HepG2 (cell line): ENCODE measurements around the gene RASA4. TPM values are rescaled to one million over a fixed set of nuclear protein-coding genes. Genes with fewer than 3 reads are reported as not detected.
"Not testable (repeated sequence)": the region's sequence is repeated elsewhere in the genome, so short reads cannot be mapped to it uniquely, and the experiment has no call there.

Experiments used
- ATAC-seq: fragments of 200-7000 bp; cut with Tn5 transposase; 3 replicates; pipeline ENCODE4 v1.9.1; 2020; ENCODE audit warnings: mild to moderate bottlenecking, moderate library complexity
- BruUV-seq: library from RNA; stranded (reverse); fragments of 400-500 nt; replicated peaks from 2 replicates; lab custom pipeline; 2021; lab: Mats Ljungman, UMichigan
- CTCF ChIA-PET: fragments of 300-600 bp; formaldehyde crosslinking; extraction: SDS; loops from one replicate; lab custom pipeline; 2021; ENCODE audit warnings: low total read pairs, inconsistent platforms, low intra/inter-chr PET ratio; lab: Yijun Ruan, JAX
- POLR2A ChIA-PET: fragments of 350-600 bp; sonication (Branson Sonifier 250); formaldehyde crosslinking; loops from one replicate; lab custom pipeline; 2020; ENCODE audit warnings: antibody characterized with exemption, inconsistent platforms; lab: Yijun Ruan, JAX
- DNase-seq: peaks from one replicate; pipeline ENCODE4 v3.0.0-alpha.2; 2015; ENCODE audit warnings: low spot score
- FAIRE-seq: peaks from 3 replicates; lab custom pipeline; 2011; peaks lifted over from hg19 to GRCh38; lab: Jason Lieb, UNC
- H2AFZ ChIP-seq: one replicate; pipeline ENCODE4 v1.6.1; 2011; ENCODE audit warnings: low read length, inconsistent platforms
- H3K27ac ChIP-seq: fragments of 300-600 bp; 3 replicates; pipeline ENCODE4 v1.8.0; 2011; ENCODE audit warnings: mixed run types, mild to moderate bottlenecking, mixed read lengths, low read length, inconsistent platforms; ENCODE audit not compliant: insufficient read depth; ENCODE audit errors: extremely low read length
- H3K27me3 ChIP-seq, 2 experiments: fragments of 200-600 bp in 1 of 2; 2 replicates in 1 of 2; 3 replicates in 1 of 2; pipeline versions ENCODE4 v1.6.0 to v1.8.0; 2011; ENCODE audit warnings: low read length in 2 of 2, mild to moderate bottlenecking in 2 of 2, moderate library complexity in 2 of 2, inconsistent platforms in 1 of 2; ENCODE audit not compliant: insufficient read depth in 2 of 2, control insufficient read depth in 1 of 2
- H3K36me3 ChIP-seq, 2 experiments: fragments of 200-600 bp in 1 of 2; replicated peaks in 1 of 2; 2 replicates in 1 of 2; 3 replicates in 1 of 2; pipeline versions ENCODE4 v1.5.1 to v1.8.0; 2011; ENCODE audit warnings: low read length in 2 of 2, inconsistent platforms in 1 of 2; ENCODE audit not compliant: insufficient read depth in 2 of 2, control insufficient read depth in 1 of 2
- H3K4me1 ChIP-seq: 2 replicates; pipeline ENCODE4 v1.5.1; 2012; ENCODE audit warnings: low read length, inconsistent platforms; ENCODE audit not compliant: insufficient read depth
- H3K4me2 ChIP-seq: 2 replicates; pipeline ENCODE4 v1.6.0; 2011; ENCODE audit warnings: low read depth, low read length, inconsistent platforms
- H3K4me3 ChIP-seq, 3 experiments: fragments of 200-600 bp in 1 of 3; sonication (generic), shearing (Covaris generic) in 1 of 3; replicated peaks in 1 of 3; 2 replicates each; pipeline ENCODE4 v1.5.1; 2011 to 2016; ENCODE audit warnings: low read length in 3 of 3, inconsistent platforms in 2 of 3, low read depth in 2 of 3, mild to moderate bottlenecking in 2 of 3, control low read depth in 1 of 3, mixed read lengths in 1 of 3; ENCODE audit not compliant: insufficient read depth in 1 of 3
- H3K79me2 ChIP-seq: one replicate; pipeline ENCODE4 v1.6.1; 2011; ENCODE audit warnings: low read length, inconsistent platforms; ENCODE audit not compliant: insufficient read depth
- H3K9ac ChIP-seq: 2 replicates; pipeline ENCODE4 v1.6.0; 2011; ENCODE audit warnings: mild to moderate bottlenecking, low read depth, low read length, inconsistent platforms; ENCODE audit not compliant: insufficient read depth
- H3K9me3 ChIP-seq: 2 replicates; pipeline ENCODE4 v1.5.1; 2012; ENCODE audit warnings: mild to moderate bottlenecking, low read length
- H4K20me1 ChIP-seq: 2 replicates; pipeline ENCODE4 v1.6.0; 2011; ENCODE audit warnings: inconsistent platforms, mild to moderate bottlenecking, low read length, moderate library complexity; ENCODE audit not compliant: insufficient read depth
- WGBS: methylation state at CpG from one replicate; pipeline ENCODE4 v1.1.6; 2017; ENCODE audit warnings: low lambda C conversion rate; 5-methylcytosine and 5-hydroxymethylcytosine counted together
- in situ Hi-C: cut with HindIII; loops from 2 replicates; pipeline ENCODE4 v1.10.0; 2017; ENCODE audit warnings: low pct_unique_long_range_greater_than_20kb; ENCODE audit not compliant: extremely low pct_ligation_motif_present
- intact Hi-C: fragments of 100-400 bp; cut with micrococcal nuclease; formaldehyde crosslinking; loops from one replicate; pipeline ENCODE4 v1.10.0; 2022; ENCODE audit not compliant: unreplicated experiment
- polyA plus RNA-seq, 8 experiments: library from polyadenylated mRNA; depleted of rRNA in 3 of 8; stranded (reverse) in 7 of 8; unstranded in 1 of 8; fragments of >200 nt; fragmentation: Illumina TruSeq in 4 of 8; extraction: Trizol in 4 of 8; gene quantifications; 2 replicates each; pipeline versions ENCODE4 v1.2.1 to v1.2.3, GENCODE V29; 2011 to 2016; ENCODE audit warnings: low read depth in 4 of 8, missing spikeins in 1 of 8, mixed read lengths in 1 of 8; ENCODE audit not compliant: insufficient read depth in 1 of 8
- total RNA-seq, 5 experiments: library from RNA; depleted of rRNA; stranded (reverse); fragments of >200 nt; fragmentation: Illumina TruSeq; extraction: Trizol; gene quantifications; 2 replicates each; pipeline ENCODE4 v1.2.3, GENCODE V29; 2016; ENCODE audit warnings: low read depth in 1 of 5

RASA4 gene
- total and polyA plus RNA-seq, 2 of the 13 experiments (the other 11 are each of a cell fraction or from before 2014, with no cell fraction given) = 1.1 to 1.6 TPM

- H3K4me1 ChIP-seq, H3K27ac ChIP-seq, CTCF ChIA-PET, in situ Hi-C loops, H3K4me3 ChIP-seq, H3K9ac ChIP-seq, BruUV-seq, FAIRE-seq, H3K4me2 ChIP-seq, POLR2A ChIA-PET, H3K9me3 ChIP-seq, H3K27me3 ChIP-seq, H3K36me3 ChIP-seq, intact Hi-C loops, H2AFZ ChIP-seq, H4K20me1 ChIP-seq, H3K79me2 ChIP-seq, ATAC-seq, DNase-seq: not testable (repeated sequence)
- WGBS = 92% methylated on average over 10 of the region's 11 CpGs
These were observed 73.8 kb downstream of the RASA4 start for GRCh38 chr7:102542771-102543170.

GRCh38 chr7:102542083-102542482 is 74.5 kb downstream of the RASA4 start:
- WGBS = 100% methylated on average over 1 of the region's 8 CpGs
- in situ Hi-C loops = not testable (repeated sequence)

GRCh38 chr7:102540604-102541003 is 76.0 kb downstream of the RASA4 start:
- H3K4me2 ChIP-seq, H3K27me3 ChIP-seq, ATAC-seq, H3K36me3 ChIP-seq, H3K9me3 ChIP-seq, H3K79me2 ChIP-seq, intact Hi-C loops, H3K4me1 ChIP-seq, POLR2A ChIA-PET, FAIRE-seq, DNase-seq, CTCF ChIA-PET, in situ Hi-C loops, H3K27ac ChIP-seq, H3K9ac ChIP-seq, H4K20me1 ChIP-seq, H3K4me3 ChIP-seq, BruUV-seq, H2AFZ ChIP-seq: not testable (repeated sequence)
- 94% methylated on average over 5 of the region's 6 CpGs for WGBS

More at GRCh38 chr7:102542083-102542482, 74.5 kb downstream of the RASA4 start:
- H2AFZ ChIP-seq, intact Hi-C loops, H3K36me3 ChIP-seq, H3K4me2 ChIP-seq, H3K9ac ChIP-seq, FAIRE-seq, H3K79me2 ChIP-seq, H3K27me3 ChIP-seq, DNase-seq, CTCF ChIA-PET, BruUV-seq, H3K4me1 ChIP-seq, H3K27ac ChIP-seq, POLR2A ChIA-PET, H3K9me3 ChIP-seq, H4K20me1 ChIP-seq, H3K4me3 ChIP-seq, ATAC-seq: not testable (repeated sequence)

- DNase-seq, H2AFZ ChIP-seq, intact Hi-C loops, CTCF ChIA-PET, H3K27ac ChIP-seq, H3K4me2 ChIP-seq, H3K4me1 ChIP-seq, H3K36me3 ChIP-seq, H3K79me2 ChIP-seq, H3K27me3 ChIP-seq, ATAC-seq, FAIRE-seq, H3K4me3 ChIP-seq, in situ Hi-C loops, H3K9ac ChIP-seq, BruUV-seq, H3K9me3 ChIP-seq, POLR2A ChIA-PET, H4K20me1 ChIP-seq: not testable (repeated sequence)
- WGBS = 92% methylated on average over 3 of the region's 8 CpGs
These were observed 81.4 kb downstream of the RASA4 start for GRCh38 chr7:102535062-102535615.
